DOHH2 (cell line): ENCODE data around the gene RSAD2.

Source experiments
- H3F3A ChIP-seq: fragments of 200-600 bp; sonication (generic), shearing (Covaris generic); 2 replicates; pipeline ENCODE4 v1.6.0; 2016; ENCODE audit warnings: antibody characterized with exemption, mild to moderate bottlenecking; ENCODE audit not compliant: control insufficient read depth, insufficient read depth
- H3K27ac ChIP-seq: fragments of 200-600 bp; sonication (generic); 2 replicates; pipeline ENCODE4 v1.5.1; 2014; ENCODE audit warnings: low read depth, mild to moderate bottlenecking, low read length, moderate library complexity
- H3K27me3 ChIP-seq: fragments of 200-600 bp; sonication (generic); 2 replicates; pipeline ENCODE4 v1.6.1; 2014; ENCODE audit warnings: mild to moderate bottlenecking, low read length, mixed read lengths; ENCODE audit not compliant: control insufficient read depth
- H3K36me3 ChIP-seq: fragments of 200-600 bp; sonication (generic); 2 replicates; pipeline ENCODE4 v1.6.1; 2014; ENCODE audit warnings: mild to moderate bottlenecking, low read length, moderate library complexity, mixed read lengths; ENCODE audit not compliant: control insufficient read depth
- H3K4me1 ChIP-seq: fragments of 200-600 bp; sonication (generic); 2 replicates; pipeline ENCODE4 v1.6.1; 2014; ENCODE audit warnings: mild to moderate bottlenecking, low read length, mixed read lengths; ENCODE audit not compliant: control insufficient read depth
- H3K4me2 ChIP-seq: fragments of 200-600 bp; sonication (generic); 2 replicates; pipeline ENCODE4 v1.6.0; 2014; ENCODE audit warnings: mild to moderate bottlenecking, low read length, moderate library complexity
- H3K4me3 ChIP-seq: fragments of 200-600 bp; sonication (generic); 2 replicates; pipeline ENCODE4 v1.5.1; 2014; ENCODE audit warnings: mild to moderate bottlenecking, low read length, mixed read lengths
- H3K79me2 ChIP-seq: fragments of 200-600 bp; sonication (generic); 2 replicates; pipeline ENCODE4 v1.6.1; 2014; ENCODE audit warnings: mild to moderate bottlenecking, low read length, mixed read lengths; ENCODE audit not compliant: control insufficient read depth
- H3K9me2 ChIP-seq: fragments of 200-600 bp; sonication (generic); replicated peaks from 2 replicates; pipeline ENCODE4 v1.6.1; 2014; ENCODE audit warnings: mild to moderate bottlenecking, low read length, mixed read lengths; ENCODE audit not compliant: control insufficient read depth
- H3K9me3 ChIP-seq: fragments of 200-600 bp; sonication (generic); 2 replicates; pipeline ENCODE4 v1.6.1; 2014; ENCODE audit warnings: antibody characterized with exemption, low read length, mixed read lengths; ENCODE audit not compliant: control insufficient read depth, insufficient read depth
- H4K20me1 ChIP-seq: fragments of 200-600 bp; sonication (generic); 2 replicates; pipeline ENCODE4 v1.6.0; 2014; ENCODE audit warnings: low read depth, mild to moderate bottlenecking, antibody characterized with exemption, low read length, moderate library complexity; ENCODE audit not compliant: control insufficient read depth, insufficient read depth
- EZH2phosphoT487 ChIP-seq: fragments of 200-600 bp; sonication (generic); IDR thresholded peaks from 2 replicates; pipeline ENCODE4 v1.6.1; 2017; ENCODE audit warnings: borderline replicate concordance, mild to moderate bottlenecking, antibody characterized with exemption, low read length, moderate library complexity, mixed read lengths
- TF ChIP-seq, protein P1 (sequence below): fragments of 200-600 bp; sonication (generic); IDR thresholded peaks from one replicate; pipeline ENCODE4 v1.5.1; 2014; ENCODE audit warnings: antibody characterized with exemption, mild to moderate bottlenecking, low read depth, low read length; ENCODE audit not compliant: poor library complexity, severe bottlenecking

The RSAD2 gene

DNA sequence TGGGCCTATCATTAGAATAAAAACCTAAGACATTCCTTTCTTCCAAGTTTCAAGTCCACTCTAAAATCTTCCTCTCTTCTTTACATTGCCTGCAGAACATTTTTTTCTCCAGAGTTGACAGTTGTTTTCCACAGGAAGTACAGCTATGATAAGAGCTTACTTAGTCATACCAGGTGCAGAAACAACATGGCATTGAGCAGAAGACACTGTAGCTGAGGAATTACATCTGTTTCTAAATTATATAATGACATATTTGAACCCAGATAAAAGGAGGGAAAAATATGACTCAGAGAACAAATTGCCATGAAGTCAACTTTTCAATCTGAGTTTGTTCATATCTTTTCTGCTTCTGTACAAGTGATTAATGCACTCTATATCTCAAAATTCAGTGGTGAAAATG, 42.1 kb upstream of the RSAD2 start:
- H3F3A ChIP-seq = no peaks in the 10 kb centered on the region
- H3K9me3 ChIP-seq = peaks cover 22% of the 10 kb centered on the region; the same call in 1 of the 2 replicates
- no peaks in the 10 kb centered on the region for H3K79me2 ChIP-seq
- no peak overlapping the region for H3K4me3 ChIP-seq
- no peaks in the 10 kb centered on the region for H3K36me3 ChIP-seq
- H3K4me2 ChIP-seq = no peak overlapping the region
- no peaks in the 10 kb centered on the region for H3K9me2 ChIP-seq
- TF ChIP-seq, protein P1, sequence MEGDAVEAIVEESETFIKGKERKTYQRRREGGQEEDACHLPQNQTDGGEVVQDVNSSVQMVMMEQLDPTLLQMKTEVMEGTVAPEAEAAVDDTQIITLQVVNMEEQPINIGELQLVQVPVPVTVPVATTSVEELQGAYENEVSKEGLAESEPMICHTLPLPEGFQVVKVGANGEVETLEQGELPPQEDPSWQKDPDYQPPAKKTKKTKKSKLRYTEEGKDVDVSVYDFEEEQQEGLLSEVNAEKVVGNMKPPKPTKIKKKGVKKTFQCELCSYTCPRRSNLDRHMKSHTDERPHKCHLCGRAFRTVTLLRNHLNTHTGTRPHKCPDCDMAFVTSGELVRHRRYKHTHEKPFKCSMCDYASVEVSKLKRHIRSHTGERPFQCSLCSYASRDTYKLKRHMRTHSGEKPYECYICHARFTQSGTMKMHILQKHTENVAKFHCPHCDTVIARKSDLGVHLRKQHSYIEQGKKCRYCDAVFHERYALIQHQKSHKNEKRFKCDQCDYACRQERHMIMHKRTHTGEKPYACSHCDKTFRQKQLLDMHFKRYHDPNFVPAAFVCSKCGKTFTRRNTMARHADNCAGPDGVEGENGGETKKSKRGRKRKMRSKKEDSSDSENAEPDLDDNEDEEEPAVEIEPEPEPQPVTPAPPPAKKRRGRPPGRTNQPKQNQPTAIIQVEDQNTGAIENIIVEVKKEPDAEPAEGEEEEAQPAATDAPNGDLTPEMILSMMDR = no peak
- TF ChIP-seq EZH2phosphoT487 = no peak
- H3K4me1 ChIP-seq = no peaks in the 10 kb centered on the region
- H4K20me1 ChIP-seq = no peaks in the 10 kb centered on the region
- H3K27ac ChIP-seq = no peak overlapping the region
- no peaks in the 10 kb centered on the region for H3K27me3 ChIP-seq

DNA sequence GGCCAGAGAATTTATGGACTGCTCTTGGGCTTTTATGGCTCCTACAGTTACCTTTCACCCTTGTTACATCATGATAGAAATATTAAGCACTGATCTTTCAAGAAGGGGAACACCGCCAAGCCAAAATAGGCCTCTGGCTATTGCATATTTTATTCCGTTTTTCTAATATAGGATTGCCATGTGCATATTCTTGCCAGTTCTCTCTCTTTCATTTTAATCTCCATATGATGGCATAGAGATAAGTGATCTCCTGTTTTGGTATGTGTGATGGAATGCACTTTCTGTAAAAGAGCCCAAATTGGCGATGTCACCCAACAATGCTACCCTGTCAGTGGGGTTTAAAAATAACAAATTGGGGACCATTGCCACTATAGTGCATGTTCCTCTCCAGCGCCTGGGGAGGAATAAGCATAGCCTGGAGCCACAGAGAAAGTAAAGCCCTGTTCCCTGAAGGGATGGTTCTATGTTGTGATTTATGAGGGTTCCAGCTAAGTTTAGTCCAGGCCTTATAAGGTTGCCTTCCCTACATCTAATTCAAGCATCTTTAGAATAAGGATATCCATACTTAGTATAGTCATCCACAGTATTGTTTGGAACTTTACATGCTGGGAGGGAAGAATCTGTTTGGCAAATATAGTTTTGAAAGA, 38.8 kb upstream of the RSAD2 start:
- Histone ChIP-seq H3K4me3 (no peak overlapping the region), H3K27me3 (no peaks in the 10 kb centered on the region), H3K4me1 (no peaks in the 10 kb centered on the region), H3K27ac (no peak overlapping the region), H3K79me2 (no peaks in the 10 kb centered on the region), H3K4me2 (no peak overlapping the region), H3K9me3 (peaks cover 25% of the 10 kb centered on the region; the same call in 1 of the 2 replicates), H3F3A (no peaks in the 10 kb centered on the region), H3K9me2 (no peaks in the 10 kb centered on the region), H3K36me3 (no peaks in the 10 kb centered on the region), H4K20me1 (no peaks in the 10 kb centered on the region)
- TF ChIP-seq EZH2phosphoT487 = no peak
- TF ChIP-seq, protein P1 = no peak

DNA sequence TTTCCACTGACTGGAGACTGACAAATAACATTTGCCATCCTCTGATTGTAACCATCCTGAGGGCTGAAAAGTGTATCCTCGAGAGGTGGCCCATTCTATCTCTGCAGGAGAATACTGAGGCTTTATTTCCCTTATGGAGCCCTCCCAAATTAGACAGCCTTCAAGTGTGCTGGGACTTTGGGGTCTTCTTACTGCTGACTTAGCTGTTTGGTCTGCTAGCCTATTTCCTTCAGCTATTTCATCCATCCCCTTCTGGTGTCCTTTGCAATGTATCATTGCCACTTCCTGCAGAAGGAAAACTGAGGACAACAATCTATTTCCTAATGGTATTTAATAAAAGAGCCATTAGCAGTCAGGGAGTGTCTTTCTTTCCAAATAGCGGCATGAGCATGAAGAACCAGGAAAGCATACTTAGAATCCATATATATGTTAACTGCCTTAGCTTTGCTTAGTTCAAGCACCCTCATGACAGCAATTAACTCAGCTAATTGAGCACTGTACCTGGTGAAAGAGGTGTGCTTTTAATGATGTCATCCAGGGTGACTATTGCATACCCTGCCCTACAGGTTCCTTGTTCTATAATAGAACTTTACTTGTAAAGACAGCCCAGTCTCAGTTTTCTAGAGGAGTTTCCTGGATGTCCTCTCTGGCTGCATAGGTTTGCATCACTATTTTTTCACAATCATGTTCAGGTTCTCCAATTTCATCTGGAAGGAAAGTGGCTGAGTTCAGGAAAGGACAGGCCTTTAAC, 35.9 kb upstream of the RSAD2 start:
- Histone ChIP-seq H3K4me1 (no peaks in the 10 kb centered on the region), H3K9me3 (peaks cover 53% of the 10 kb centered on the region), H3K4me2 (no peak overlapping the region), H4K20me1 (no peaks in the 10 kb centered on the region), H3K27me3 (no peaks in the 10 kb centered on the region), H3K36me3 (no peaks in the 10 kb centered on the region), H3K4me3 (no peak overlapping the region), H3F3A (no peaks in the 10 kb centered on the region), H3K79me2 (no peaks in the 10 kb centered on the region), H3K9me2 (no peaks in the 10 kb centered on the region), H3K27ac (no peak overlapping the region)
- TF ChIP-seq, protein P1 = no peak
- TF ChIP-seq EZH2phosphoT487 = no peak
